Measurements from ENCODE around the gene TMEM145.

DNA sequence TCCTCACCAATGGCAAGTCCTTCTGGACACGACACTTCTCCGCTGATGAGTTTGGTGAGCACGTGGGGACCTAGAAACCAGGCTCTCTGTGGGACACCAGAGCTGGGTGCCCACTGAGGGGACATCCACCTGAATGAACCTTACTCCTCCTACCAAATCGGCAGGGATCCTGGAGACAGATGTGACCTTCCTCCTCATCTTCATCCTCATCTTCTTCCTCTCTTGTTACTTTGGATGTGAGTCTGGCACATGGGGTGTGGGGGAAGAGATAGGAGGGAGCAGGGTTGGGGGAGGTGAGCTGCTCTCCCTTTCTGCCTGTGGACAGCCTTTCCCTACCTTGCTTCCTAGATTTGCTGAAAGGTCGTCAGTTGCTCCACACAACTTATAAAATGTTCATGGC, 1.9 kb downstream of the TMEM145 start:
- TF ChIP-seq, protein P1, sequence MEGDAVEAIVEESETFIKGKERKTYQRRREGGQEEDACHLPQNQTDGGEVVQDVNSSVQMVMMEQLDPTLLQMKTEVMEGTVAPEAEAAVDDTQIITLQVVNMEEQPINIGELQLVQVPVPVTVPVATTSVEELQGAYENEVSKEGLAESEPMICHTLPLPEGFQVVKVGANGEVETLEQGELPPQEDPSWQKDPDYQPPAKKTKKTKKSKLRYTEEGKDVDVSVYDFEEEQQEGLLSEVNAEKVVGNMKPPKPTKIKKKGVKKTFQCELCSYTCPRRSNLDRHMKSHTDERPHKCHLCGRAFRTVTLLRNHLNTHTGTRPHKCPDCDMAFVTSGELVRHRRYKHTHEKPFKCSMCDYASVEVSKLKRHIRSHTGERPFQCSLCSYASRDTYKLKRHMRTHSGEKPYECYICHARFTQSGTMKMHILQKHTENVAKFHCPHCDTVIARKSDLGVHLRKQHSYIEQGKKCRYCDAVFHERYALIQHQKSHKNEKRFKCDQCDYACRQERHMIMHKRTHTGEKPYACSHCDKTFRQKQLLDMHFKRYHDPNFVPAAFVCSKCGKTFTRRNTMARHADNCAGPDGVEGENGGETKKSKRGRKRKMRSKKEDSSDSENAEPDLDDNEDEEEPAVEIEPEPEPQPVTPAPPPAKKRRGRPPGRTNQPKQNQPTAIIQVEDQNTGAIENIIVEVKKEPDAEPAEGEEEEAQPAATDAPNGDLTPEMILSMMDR (conservative IDR thresholded peaks at IDR 0.05), result no peak
- no peak for TF ChIP-seq EZH2 (IDR thresholded peaks at IDR 0.05; ENCODE audit: low read depth)

Measured in PC-9 (cell line).